HG03060 (cell line): ENCODE measurements around the gene COL4A1.

Experiments
- ATAC-seq: cut with Tn5 transposase; IDR thresholded peaks from one replicate; pipeline ENCODE4 v1.9.1; 2021; ENCODE audit warnings: low read depth, moderate number of reproducible peaks; ENCODE audit not compliant: unreplicated experiment

The COL4A1 gene

DNA sequence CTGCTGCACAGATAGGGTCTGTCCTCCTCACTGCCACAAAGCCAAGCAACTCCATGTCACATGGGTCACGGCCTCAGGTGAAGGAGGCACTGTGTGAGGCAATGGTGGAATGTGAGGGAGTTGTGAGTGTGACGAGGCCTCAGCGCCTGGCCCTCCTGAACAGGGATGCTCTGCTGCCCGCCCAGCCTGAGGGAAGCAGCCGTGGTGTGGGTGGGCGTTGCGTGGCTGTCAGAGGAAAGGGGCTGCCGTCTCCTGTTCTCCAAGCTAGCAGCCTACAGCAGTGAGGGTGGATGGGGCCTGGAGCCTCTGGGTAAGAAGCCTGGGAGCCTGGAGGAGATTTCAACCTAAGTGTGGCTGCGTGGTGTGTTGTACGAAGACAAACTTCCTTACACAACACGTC is 125.0 kb downstream of the COL4A1 start:
- ATAC-seq = no peak

GRCh38 chr13:110179857-110180147 is 127.2 kb downstream of the COL4A1 start:
- ATAC-seq = no peak

- ATAC-seq = no peak
These were observed 127.7 kb downstream of the COL4A1 start for GRCh38 chr13:110179116-110179856.

DNA sequence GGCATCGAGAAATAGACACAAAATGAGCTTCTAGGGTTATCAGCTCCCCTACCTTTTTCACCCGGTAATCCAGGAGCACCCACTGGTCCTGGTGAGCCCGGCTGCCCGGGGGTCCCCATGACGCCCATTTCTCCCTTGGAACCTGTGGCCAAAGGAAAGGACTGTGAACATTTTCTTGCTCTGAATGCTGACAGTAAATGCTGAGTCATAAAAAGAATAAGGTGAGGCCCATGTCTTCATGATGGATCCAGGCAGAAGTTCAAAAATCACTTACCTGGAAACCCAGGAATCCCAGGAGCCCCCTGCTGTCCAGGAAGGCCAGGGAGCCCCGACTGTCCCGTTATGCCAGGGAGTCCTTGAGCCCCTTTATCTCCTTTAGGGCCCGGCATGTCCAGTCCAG is 129.2 kb downstream of the COL4A1 start:
- no peak for ATAC-seq

GRCh38 chr13:110176431-110176830 is 130.5 kb downstream of the COL4A1 start:
- ATAC-seq = no peak

DNA sequence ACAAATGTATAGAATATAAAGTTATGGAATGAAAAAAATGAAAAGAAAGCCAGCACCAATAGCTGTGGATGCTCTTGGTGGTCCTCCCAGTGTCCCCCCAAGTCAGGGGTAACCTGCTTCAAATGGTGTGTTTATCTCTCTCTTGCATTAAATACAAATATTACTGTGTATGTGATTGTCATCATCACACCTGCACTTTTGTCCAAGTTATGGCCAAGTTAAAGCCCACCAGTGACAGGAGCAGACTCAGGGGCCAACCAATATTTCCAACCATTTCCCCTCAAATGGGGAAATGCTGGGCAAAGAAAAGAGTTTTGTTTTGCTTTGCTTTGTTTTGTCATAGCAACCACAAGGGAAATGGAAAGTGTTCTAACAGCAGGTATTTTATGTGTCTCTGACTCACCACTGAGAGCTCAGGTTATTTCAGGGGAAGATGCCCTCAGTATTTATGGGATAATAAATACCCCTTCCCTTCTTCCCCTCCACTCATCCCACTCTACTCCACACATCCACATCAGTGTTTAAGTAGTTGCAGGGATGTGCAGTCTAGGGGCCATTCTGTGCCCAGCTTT is 133.6 kb downstream of the COL4A1 start:
- no peak for ATAC-seq

DNA sequence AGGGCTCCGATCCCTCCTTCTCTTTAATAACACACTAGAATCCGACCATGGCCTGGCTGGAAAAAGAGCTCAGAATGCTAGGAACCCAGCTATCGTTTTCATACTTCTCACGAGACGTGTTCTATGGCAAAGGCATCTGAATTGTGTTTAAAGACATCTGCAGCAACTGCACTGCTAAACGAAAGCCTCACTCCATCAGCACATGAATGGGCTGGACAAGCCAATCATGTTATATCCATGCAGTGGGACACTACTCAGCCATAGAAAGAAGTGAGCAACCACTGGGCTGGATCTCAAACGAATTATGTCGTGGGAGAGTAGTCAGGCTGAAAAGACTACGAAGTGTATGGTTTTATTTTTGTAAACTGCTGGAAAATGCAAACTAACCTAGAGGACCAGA is 136.1 kb downstream of the COL4A1 start:
- ATAC-seq = no peak

DNA sequence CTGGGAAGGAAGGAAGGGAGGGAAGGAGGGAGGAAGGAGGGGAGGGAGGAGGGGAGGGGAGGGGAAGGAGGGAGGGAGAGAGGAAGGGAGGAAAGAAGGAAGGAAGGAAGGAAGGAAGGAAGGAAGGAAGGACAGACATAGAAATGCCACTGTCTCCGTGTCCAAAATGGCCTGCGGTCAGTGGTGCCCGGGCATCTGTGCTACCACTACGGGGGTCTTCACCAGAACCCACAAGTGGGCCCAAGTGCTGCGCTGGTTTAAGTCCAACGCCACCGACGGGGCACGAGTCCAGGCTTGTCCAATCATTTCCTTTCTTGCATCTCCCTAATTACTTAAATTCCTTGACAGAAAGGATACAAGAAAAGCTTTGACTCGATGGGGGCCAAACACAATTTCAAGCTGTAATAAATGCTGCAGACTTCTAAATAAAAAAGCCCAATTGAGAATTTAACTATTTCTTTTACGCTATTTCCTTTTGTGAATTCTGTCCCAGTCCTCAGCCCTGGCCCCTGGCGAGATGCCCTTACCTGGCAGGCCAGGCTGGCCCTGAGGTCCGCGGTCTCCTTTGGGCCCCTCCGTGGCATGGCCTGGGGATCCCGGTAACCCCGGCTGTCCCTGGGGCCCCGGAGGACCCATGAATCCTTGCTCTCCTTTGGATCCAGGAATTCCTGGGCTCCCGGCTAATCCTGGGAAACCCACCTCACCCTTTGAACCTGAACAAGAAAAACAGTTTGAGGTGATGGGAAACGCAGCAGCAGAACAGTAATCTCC is 136.8 kb downstream of the COL4A1 start:
- no peak for ATAC-seq

DNA sequence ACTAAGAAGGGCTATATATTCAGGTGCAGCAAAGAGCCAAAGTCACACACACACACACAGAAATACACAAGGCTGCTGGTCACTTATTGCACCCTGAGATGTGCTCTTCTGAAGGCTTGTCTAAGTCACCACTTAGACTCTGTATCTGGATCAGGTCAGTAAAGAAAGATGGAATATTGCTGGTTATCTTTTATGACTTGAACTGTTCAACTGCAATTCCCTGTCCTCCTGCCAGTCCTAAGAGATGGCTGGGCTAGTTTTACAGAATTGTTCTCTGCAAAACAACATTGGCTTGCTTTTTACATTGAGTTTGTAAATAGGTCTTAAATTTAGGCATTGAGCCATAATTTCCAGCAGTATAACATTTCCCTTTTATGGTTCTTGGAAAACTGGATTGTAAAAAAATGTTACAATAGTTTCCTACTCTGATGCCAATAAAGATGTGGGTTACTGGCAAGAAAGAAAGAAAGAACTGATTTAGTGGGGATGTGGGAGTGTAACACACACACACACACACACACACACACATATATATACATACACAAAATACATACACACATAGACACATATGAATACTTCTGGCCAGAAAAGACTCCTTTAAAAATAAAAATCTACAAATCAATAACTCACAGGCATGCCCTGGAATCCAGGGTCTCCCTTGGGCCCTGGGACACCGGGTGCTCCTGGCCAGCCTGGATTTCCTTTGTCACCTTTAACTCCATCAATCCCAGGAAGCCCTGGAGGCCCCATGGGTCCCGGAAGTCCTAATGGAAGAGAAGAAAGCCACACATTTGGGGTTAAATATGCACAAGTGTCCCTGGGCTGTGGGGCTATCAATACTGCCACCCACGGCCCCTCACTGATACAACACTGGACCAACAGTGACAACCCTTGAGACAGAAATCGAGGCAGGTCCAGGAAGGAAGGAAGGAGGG is 137.7 kb downstream of the COL4A1 start:
- no peak for ATAC-seq

DNA sequence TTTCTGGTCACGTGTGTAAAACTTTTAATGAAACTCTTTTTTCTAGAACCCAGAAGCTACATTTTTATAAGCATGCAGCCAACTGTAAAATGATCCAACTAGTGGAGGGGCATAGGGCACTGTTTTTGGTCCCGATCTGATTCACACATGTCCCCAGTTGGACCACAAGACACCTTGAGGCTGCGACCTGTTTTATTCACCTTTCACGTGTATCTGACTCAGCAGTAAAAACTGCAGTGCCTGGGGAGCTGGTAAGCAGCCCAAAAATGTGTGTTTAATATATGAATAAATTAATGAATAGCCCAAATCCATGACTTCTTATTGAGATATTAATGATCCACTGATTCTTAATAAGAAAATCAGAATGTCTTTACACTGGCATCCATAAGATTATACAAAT is 140.4 kb downstream of the COL4A1 start:
- ATAC-seq = no peak

- ATAC-seq = no peak
These were observed 142.3 kb downstream of the COL4A1 start for GRCh38 chr13:110164706-110165105.

- no peak for ATAC-seq
These were observed 143.9 kb downstream of the COL4A1 start for GRCh38 chr13:110162866-110163658.

GRCh38 chr13:110162053-110162452 is 144.9 kb downstream of the COL4A1 start:
- ATAC-seq = no peak

- ATAC-seq = no peak
These were observed 145.7 kb downstream of the COL4A1 start for GRCh38 chr13:110161112-110161882.

- ATAC-seq = no peak
These were observed 148.7 kb downstream of the COL4A1 start for GRCh38 chr13:110158226-110158625.

DNA sequence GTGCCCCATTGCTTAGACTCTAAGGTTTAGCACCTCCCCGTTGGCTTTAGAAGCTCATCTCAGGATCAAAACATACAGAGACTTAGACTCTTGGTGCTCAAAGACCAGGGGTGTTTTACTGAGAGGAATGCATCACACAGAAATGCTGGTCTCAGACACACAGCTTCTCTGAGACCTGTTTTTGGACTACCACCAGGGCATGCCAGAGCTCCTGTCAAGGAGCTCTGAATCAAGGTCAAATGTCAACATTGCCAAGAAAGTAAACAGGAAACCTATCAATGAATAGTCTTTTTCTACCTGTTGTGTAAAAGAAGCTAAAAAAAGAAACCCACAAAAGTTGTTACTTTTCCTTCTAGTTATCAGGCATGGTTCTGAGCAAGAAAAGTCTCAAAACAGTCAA is 149.2 kb downstream of the COL4A1 start:
- ATAC-seq = no peak

DNA sequence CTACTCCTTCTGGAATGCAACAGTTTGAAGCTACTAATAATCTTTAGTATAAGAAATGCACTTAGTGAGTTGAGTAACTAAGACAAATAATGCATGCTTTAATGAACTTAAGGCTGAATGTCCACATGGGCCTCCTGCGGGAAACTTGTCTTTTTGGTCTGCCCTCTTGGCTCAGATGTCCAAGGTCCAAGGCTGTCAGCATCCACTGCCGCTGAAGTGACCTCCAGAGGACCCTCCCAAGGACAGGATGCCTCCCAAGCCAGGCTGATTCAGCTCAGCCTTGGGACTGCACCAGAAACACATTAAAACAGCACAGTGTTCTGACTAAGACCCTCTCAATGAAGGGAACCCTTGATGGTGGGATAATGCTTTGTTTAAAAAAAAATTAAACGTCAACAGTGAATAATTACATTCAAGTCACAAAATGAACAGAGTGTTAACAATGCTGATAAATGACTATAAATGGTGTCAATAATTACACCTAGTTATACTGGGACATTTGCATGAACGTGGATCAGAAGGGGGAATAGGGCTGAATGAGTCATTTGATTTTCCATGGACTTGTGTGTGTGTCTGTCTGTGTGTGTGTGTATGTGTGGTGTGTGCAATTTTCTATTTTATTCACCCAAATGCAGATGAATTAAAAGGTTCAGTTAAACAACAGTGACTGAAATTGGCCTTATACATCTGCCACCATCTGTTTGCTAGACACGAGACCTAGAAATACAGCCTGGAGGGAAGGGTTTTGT is 150.5 kb downstream of the COL4A1 start:
- ATAC-seq = no peak

GRCh38 chr13:110155072-110155471 is 151.9 kb downstream of the COL4A1 start:
- no peak for ATAC-seq
